ENCODE data around the gene PPP2R2C. TPM values are rescaled to one million over a fixed set of nuclear protein-coding genes. Genes with fewer than 3 reads are reported as not detected.

Gene PPP2R2C
- total RNA-seq, 6 experiments from 2014 or later = 0.14 to 0.25 (median 0.23) TPM; not detected in 2

DNA sequence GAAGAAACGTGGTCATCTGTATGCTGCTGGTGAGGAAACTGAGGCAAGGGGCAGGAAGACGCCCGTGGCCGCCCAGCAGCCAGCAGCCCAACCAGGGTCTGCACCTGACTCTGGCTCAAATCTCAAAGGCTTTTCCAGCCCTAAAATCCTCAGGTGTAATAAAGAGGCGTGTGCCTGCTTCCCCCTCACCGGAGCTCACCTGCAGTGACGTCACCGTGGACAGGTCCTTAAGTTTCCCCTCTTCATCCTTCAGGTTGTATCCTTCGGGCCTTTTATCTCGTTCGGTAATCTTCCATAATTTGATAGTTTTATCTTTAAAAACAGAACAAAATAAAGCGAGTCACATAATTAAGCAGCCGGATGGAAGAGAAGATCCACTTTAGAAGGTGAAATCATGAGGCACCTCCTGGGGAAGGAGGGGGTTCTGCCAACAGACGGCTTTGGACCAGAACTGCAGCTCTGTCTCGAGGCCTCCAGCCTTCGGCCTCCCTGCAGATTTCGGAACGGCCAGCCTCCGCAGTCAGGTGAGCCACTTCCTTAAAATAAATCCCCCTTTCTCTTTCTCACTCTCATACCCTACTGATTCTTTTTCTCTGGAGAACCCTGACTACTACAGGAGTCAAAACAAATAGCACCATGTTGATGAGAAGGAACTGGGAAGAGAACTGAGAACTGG is 96.7 kb downstream of the PPP2R2C start:
- no peak overlapping the region for H3K4me3 Mint-ChIP-seq
- no peaks in the 10 kb centered on the region for H3K36me3 Mint-ChIP-seq (ENCODE audit: low read depth)
- no peaks in the 10 kb centered on the region for H3K9me3 Mint-ChIP-seq
- no peak for DNase-seq
- H3K27me3 Mint-ChIP-seq (ENCODE audit: insufficient read depth) = peaks cover 49% of the 10 kb centered on the region
- H3K4me1 Mint-ChIP-seq (ENCODE audit: low read depth) = no peaks in the 10 kb centered on the region
- no peak overlapping the region for H3K27ac Mint-ChIP-seq
- TF ChIP-seq, protein P1, sequence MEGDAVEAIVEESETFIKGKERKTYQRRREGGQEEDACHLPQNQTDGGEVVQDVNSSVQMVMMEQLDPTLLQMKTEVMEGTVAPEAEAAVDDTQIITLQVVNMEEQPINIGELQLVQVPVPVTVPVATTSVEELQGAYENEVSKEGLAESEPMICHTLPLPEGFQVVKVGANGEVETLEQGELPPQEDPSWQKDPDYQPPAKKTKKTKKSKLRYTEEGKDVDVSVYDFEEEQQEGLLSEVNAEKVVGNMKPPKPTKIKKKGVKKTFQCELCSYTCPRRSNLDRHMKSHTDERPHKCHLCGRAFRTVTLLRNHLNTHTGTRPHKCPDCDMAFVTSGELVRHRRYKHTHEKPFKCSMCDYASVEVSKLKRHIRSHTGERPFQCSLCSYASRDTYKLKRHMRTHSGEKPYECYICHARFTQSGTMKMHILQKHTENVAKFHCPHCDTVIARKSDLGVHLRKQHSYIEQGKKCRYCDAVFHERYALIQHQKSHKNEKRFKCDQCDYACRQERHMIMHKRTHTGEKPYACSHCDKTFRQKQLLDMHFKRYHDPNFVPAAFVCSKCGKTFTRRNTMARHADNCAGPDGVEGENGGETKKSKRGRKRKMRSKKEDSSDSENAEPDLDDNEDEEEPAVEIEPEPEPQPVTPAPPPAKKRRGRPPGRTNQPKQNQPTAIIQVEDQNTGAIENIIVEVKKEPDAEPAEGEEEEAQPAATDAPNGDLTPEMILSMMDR (IDR thresholded peaks at IDR 0.05) = no peak

DNA sequence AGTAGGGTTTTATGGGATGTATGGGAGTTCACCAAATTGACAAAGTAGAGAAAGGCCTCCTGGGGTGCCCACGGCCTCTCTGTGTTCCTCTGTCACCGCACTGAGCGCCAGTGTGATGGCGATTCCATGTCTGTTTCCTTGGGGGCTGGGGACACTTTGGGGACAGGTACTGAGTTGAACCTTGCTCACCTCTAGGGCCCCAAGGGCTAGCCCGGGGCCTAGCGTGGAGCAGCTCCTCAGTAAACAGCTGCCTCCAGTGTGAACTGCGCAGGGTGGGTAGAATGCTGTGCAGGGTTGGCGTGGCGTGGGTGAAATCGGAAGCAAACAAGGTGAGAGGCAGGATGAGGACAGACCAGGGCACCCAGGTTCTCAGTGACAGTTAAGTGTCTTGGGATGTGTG is 97.8 kb downstream of the PPP2R2C start:
- Mint-ChIP-seq H3K36me3 (ENCODE audit: low read depth) (no peaks in the 10 kb centered on the region), H3K27ac (no peak overlapping the region), H3K4me3 (no peak overlapping the region)

DNA sequence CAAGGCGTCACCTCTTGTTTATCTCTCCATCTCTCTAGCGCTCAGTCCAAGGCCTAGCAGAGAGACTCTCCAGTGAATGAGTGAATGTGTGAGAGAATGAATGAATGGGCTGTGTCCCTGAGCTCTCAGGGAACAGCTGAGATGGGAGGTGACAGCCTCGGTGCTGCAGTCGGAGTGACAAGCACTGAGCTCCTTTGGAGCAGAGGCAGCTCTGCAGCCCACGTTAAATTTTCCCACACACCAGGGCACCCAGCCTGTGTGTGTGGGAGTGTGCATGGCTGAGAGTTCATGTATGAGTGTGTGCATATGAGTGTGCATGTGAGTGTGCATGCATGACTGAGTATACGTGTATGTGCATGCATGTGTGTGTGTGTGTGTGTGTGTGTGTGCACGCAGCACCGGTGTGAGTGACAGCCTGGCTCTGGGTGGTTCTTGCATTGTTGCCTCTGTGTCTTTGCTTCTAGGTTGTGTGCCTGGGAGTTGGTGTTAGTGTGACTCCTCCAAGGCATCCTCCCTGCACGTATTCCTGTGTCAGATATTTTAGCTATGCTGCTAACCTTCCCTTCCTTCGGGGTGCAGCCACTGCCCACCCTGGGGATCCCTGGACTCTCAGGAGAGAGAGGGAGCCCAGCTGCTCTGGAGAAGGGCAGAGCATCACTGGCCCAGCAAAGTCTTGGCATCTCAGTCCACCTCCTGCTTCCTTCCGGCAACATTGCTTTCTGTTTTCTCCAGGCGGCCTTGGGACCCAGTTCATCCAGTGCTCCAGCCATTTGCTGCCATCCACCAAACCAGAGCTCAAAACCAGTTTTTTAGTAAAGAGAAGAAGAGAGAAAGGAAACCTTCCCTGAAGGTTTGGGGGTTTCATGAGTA is 98.6 kb downstream of the PPP2R2C start:
- Mint-ChIP-seq H3K27ac (no peak overlapping the region), H3K9me3 (no peaks in the 10 kb centered on the region), H3K4me1 (ENCODE audit: low read depth) (no peaks in the 10 kb centered on the region), H3K36me3 (ENCODE audit: low read depth) (no peaks in the 10 kb centered on the region), H3K4me3 (no peak overlapping the region), H3K27me3 (ENCODE audit: insufficient read depth) (peaks cover 43% of the 10 kb centered on the region)
- no peak for DNase-seq
- TF ChIP-seq, protein P1 (IDR thresholded peaks at IDR 0.05) = no peak

More for the DNA sequence above, 97.8 kb downstream of the PPP2R2C start:
- no peak for DNase-seq
- TF ChIP-seq, protein P1 (IDR thresholded peaks at IDR 0.05) = no peak
- Mint-ChIP-seq H3K9me3 (no peaks in the 10 kb centered on the region), H3K27me3 (ENCODE audit: insufficient read depth) (peaks cover 43% of the 10 kb centered on the region), H3K4me1 (ENCODE audit: low read depth) (no peaks in the 10 kb centered on the region)

DNA sequence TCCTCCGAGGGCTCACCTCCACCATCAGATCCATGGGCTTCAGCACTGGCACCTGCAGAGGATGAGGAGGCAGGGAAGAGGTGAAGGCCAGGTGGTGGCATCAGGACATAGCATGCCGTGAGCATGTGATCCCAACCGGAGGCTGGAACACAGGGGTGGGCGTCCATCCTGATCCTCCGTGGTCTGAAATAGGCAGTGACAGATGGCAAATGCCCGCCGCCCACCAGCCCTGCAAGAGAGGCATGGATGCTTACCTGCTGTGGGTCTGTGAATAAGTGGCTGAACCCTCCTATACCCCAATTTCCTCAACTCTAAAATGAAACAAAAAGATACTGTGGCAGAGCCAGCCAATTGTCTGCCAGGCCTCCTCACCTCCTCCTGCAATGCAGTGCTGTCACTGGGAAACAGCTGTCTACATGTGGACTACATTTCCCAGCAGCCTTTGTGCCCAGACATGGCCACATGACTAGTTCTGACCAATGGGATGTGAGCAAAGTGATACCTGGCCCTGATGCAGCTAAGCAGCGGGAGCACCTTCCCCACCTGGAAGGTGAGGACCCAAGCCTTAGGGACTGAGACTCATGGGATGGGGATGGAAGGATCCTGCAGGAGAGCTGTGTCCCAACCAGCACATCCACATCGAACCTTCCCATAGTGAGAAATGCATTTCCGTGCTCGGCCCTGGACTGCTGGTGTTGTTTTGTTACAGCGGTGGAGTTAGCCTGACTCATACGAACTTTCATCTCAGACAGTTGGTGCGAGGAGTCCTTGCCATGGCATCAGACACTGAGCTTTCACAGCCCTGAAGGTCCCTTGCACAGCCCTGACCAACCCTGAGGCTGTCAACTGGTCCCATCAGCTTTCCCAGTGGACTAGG is 99.5 kb downstream of the PPP2R2C start:
- Mint-ChIP-seq H3K9me3 (no peaks in the 10 kb centered on the region), H3K4me3 (no peak overlapping the region), H3K4me1 (ENCODE audit: low read depth) (no peaks in the 10 kb centered on the region), H3K27ac (no peak overlapping the region), H3K36me3 (ENCODE audit: low read depth) (no peaks in the 10 kb centered on the region), H3K27me3 (ENCODE audit: insufficient read depth) (peaks cover 46% of the 10 kb centered on the region)
- peak; percentile 28 for DNase-seq
- TF ChIP-seq, protein P1 (IDR thresholded peaks at IDR 0.05) = no peak

DNA sequence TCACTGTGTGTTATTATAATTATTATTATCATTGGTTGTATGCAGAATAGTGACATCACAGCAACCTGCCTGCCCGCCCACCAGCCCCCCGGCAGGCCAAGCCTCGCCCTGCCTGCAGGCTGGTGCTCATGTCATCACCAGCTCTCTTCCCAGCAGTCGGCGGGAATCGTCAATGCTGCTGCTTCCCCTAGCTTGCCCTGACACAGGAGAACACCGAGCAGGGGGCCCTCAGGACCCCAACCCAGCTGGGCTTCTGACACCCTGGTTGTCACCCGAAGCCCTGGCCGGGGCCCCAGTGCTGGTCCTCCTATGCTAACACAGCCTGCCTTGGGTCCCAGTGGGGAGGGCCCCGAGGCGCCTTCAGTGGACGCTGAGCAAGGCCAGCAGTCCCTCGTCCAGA is 100.6 kb downstream of the PPP2R2C start:
- no peaks in the 10 kb centered on the region for H3K4me1 Mint-ChIP-seq (ENCODE audit: low read depth)
- no peaks in the 10 kb centered on the region for H3K36me3 Mint-ChIP-seq (ENCODE audit: low read depth)
- TF ChIP-seq, protein P1 (IDR thresholded peaks at IDR 0.05) = no peak
- H3K27ac Mint-ChIP-seq = no peak overlapping the region
- H3K4me3 Mint-ChIP-seq = no peak overlapping the region
- peaks cover 49% of the 10 kb centered on the region for H3K27me3 Mint-ChIP-seq (ENCODE audit: insufficient read depth)
- no peaks in the 10 kb centered on the region for H3K9me3 Mint-ChIP-seq
- no peak for DNase-seq

Measured in HFFc6 (cell line).